ENCODE results near the gene GDF15. TPM values are rescaled to one million over a fixed set of nuclear protein-coding genes. Genes with fewer than 3 reads are reported as not detected.

The GDF15 gene
- total and polyA plus RNA-seq, 2 donors (not counting 1 experiment from before 2014, with no cell fraction given), result 0.19 TPM; not detected in 1

DNA sequence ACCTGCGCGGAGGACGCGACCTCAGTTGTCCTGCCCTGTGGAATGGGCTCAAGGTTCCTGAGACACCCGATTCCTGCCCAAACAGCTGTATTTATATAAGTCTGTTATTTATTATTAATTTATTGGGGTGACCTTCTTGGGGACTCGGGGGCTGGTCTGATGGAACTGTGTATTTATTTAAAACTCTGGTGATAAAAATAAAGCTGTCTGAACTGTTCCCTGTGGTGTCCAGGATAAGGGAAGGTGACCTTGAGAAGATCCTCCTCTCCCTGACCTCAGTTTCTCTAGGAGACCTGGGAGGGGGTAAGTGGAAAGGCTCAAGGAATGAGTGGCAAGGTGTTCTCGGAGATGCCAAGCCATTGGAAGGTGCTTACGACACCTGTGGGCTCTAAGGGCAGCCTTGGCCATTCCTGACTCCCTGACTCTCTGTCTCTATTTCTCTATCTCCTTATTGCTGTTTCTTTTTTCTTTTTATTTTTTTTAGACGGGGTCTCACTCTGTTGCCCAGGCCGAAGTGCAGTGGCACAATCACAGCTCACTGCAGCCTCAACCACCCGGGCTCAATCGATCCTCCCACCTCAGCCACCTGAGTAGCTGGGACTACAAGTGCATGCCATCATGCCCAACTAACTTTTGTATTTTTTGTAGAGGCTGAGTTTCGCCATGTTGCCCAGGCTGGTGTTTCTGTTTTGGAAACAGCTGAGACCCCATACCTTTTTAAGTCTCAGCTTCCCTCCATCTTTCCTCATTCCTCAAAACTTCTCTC is 3.2 kb downstream of the GDF15 start:
- Mint-ChIP-seq H3K9me3 (ENCODE audit: insufficient read depth) (no peaks in the 10 kb centered on the region), H3K4me1 (peaks cover 41% of the 10 kb centered on the region), H3K27ac (no peak overlapping the region), H3K4me3 (peak overlapping the region; percentile 82), H3K27me3 (peaks cover 5% of the 10 kb centered on the region)
- 93% methylated on average over 3 of the region's 13 CpGs for WGBS (ENCODE audit: insufficient coverage)
- ATAC-seq (ENCODE audit: low read depth) (no peak), DNase-seq (no peak)
- intact Hi-C loops (cut with micrococcal nuclease), result loop anchor here (1.0 to 5.0 kb wide), 4 partner anchors 8 to 110 kb away; partner anchors contain the start of gene LRRC25
- Histone ChIP-seq H3K27ac (ENCODE audit: low read length in 2 of 2) (no peak overlapping the region), H3K9ac (ENCODE audit: low read length) (no peak overlapping the region), H3K4me2 (replicated peaks; ENCODE audit: low read depth, low read length, poor library complexity, severe bottlenecking) (peak overlapping the region; percentile 94), H3K9me3 (ENCODE audit: control extremely low read depth in 1 of 3, control insufficient read depth in 2 of 3, insufficient read depth in 1 of 3, low read length in 2 of 3) (peaks cover 0 to 8% (median 5%) of the 10 kb centered on the region in 3 donors), H3K27me3 (replicated peaks in 1 of 4; ENCODE audit: control extremely low read depth in 1 of 4, control insufficient read depth in 3 of 4, insufficient read depth in 4 of 4, low read length in 3 of 4) (peaks cover 0 to 30% (median 17%) of the 10 kb centered on the region in 4 experiments), H3K79me2 (ENCODE audit: control insufficient read depth, insufficient read depth, low read length) (no peaks in the 10 kb centered on the region), H2AFZ (ENCODE audit: insufficient read depth, low read depth, low read length, poor library complexity, severe bottlenecking) (no peak overlapping the region), H3K4me3 (ENCODE audit: control extremely low read depth in 1 of 5, extremely low read depth in 1 of 5, insufficient read depth in 1 of 5, low read depth in 2 of 5, low read length in 4 of 5) (peak overlapping the region in 2 of 5 experiments; percentile 36 to 51), H3K36me3 (replicated peaks in 1 of 2; ENCODE audit: control extremely low read depth in 1 of 2, control insufficient read depth in 1 of 2, extremely low read depth in 1 of 2, insufficient read depth in 2 of 2, low read length in 1 of 2) (peaks cover 0 to 3% of the 10 kb centered on the region in 2 experiments), H4K20me1 (ENCODE audit: control insufficient read depth, insufficient read depth, low read length, poor library complexity, severe bottlenecking) (peaks cover 8% of the 10 kb centered on the region), H3K4me1 (ENCODE audit: control insufficient read depth in 2 of 2, insufficient read depth in 2 of 2, low read length in 2 of 2) (peaks cover 42 to 43% of the 10 kb centered on the region in 2 donors)
- ChIA-PET CTCF (interaction anchor here (0.5 to 10.6 kb wide), 26 partner anchors 9 to 451 kb away, joined by 3 to 196 read pairs (median 5); partner anchors contain the start of genes LRRC25 and SSBP4), POLR2A (interaction anchor here (0.6 to 1.9 kb wide), 8 partner anchors 8 to 200 kb away, joined by 3 to 9 read pairs (median 4); partner anchors contain the start of gene LRRC25)
- TF ChIP-seq, protein P1, sequence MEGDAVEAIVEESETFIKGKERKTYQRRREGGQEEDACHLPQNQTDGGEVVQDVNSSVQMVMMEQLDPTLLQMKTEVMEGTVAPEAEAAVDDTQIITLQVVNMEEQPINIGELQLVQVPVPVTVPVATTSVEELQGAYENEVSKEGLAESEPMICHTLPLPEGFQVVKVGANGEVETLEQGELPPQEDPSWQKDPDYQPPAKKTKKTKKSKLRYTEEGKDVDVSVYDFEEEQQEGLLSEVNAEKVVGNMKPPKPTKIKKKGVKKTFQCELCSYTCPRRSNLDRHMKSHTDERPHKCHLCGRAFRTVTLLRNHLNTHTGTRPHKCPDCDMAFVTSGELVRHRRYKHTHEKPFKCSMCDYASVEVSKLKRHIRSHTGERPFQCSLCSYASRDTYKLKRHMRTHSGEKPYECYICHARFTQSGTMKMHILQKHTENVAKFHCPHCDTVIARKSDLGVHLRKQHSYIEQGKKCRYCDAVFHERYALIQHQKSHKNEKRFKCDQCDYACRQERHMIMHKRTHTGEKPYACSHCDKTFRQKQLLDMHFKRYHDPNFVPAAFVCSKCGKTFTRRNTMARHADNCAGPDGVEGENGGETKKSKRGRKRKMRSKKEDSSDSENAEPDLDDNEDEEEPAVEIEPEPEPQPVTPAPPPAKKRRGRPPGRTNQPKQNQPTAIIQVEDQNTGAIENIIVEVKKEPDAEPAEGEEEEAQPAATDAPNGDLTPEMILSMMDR (IDR thresholded peaks at IDR 0.05), result no peak
- no peak for TF ChIP-seq EZH2 (IDR thresholded peaks at IDR 0.05; ENCODE audit: borderline replicate concordance, insufficient read depth, low read depth, low read length, poor library complexity, severe bottlenecking)

DNA sequence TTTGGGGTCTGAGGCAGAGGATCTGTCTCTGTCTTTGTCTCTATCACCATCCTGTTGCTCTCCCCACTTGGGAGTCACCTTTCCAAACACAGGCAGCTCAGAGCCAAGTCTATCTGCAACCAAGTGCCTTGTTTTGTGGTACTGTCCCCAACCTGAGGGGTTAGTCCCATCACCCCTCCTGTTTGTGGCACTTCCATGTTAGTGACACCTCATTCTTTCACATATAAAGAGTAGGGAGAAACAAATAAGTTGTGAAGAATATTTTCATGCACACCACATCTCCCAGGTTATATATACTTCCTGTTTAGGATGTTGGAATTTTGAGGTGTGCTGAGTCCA is 3.7 kb downstream of the GDF15 start:
- H3K4me1 Mint-ChIP-seq, result peaks cover 44% of the 10 kb centered on the region
- Histone ChIP-seq H3K4me1 (ENCODE audit: control insufficient read depth in 2 of 2, insufficient read depth in 2 of 2, low read length in 2 of 2) (peaks cover 42 to 43% of the 10 kb centered on the region in 2 donors), H2AFZ (ENCODE audit: insufficient read depth, low read depth, low read length, poor library complexity, severe bottlenecking) (no peak overlapping the region), H3K27me3 (replicated peaks in 1 of 4; ENCODE audit: control extremely low read depth in 1 of 4, control insufficient read depth in 3 of 4, insufficient read depth in 4 of 4, low read length in 3 of 4) (peaks cover 0 to 27% (median 14%) of the 10 kb centered on the region in 4 experiments), H3K9me3 (ENCODE audit: control extremely low read depth in 1 of 3, control insufficient read depth in 2 of 3, insufficient read depth in 1 of 3, low read length in 2 of 3) (peaks cover 0 to 8% (median 5%) of the 10 kb centered on the region in 3 donors), H3K4me2 (replicated peaks; ENCODE audit: low read depth, low read length, poor library complexity, severe bottlenecking) (no peak overlapping the region), H3K36me3 (replicated peaks in 1 of 2; ENCODE audit: control extremely low read depth in 1 of 2, control insufficient read depth in 1 of 2, extremely low read depth in 1 of 2, insufficient read depth in 2 of 2, low read length in 1 of 2) (peaks cover 0 to 3% of the 10 kb centered on the region in 2 experiments), H3K9ac (ENCODE audit: low read length) (no peak overlapping the region), H3K27ac (ENCODE audit: low read length in 2 of 2) (no peak overlapping the region), H3K4me3 (ENCODE audit: control extremely low read depth in 1 of 5, extremely low read depth in 1 of 5, insufficient read depth in 1 of 5, low read depth in 2 of 5, low read length in 4 of 5) (no peak overlapping the region), H4K20me1 (ENCODE audit: control insufficient read depth, insufficient read depth, low read length, poor library complexity, severe bottlenecking) (peaks cover 8% of the 10 kb centered on the region), H3K79me2 (ENCODE audit: control insufficient read depth, insufficient read depth, low read length) (no peaks in the 10 kb centered on the region)
- ChIA-PET CTCF (interaction anchor here (0.9 to 10.6 kb wide), 13 partner anchors 9 to 209 kb away, joined by 3 to 196 read pairs (median 9); partner anchors contain the start of genes LRRC25 and SSBP4), POLR2A (interaction anchor here (0.6 kb wide), 1 partner anchor 200 kb away, joined by 4 read pairs; no protein-coding TSS in a partner anchor)
- peaks cover under 1% of the 10 kb centered on the region for H3K27me3 Mint-ChIP-seq
- H3K9me3 Mint-ChIP-seq (ENCODE audit: insufficient read depth), result no peaks in the 10 kb centered on the region
- no peak overlapping the region for H3K27ac Mint-ChIP-seq
- DNase-seq (no peak), ATAC-seq (ENCODE audit: low read depth) (no peak)
- TF ChIP-seq, protein P1 (IDR thresholded peaks at IDR 0.05), result no peak
- TF ChIP-seq EZH2 (IDR thresholded peaks at IDR 0.05; ENCODE audit: borderline replicate concordance, insufficient read depth, low read depth, low read length, poor library complexity, severe bottlenecking), result no peak
- H3K4me3 Mint-ChIP-seq, result peak overlapping the region; percentile 23
- intact Hi-C loops (cut with micrococcal nuclease), result loop anchor here (5.0 kb wide), 1 partner anchor 33 kb away; no protein-coding TSS in a partner anchor
